Measurements from ENCODE around the gene RIMKLA. TPM values are rescaled to one million over a fixed set of nuclear protein-coding genes. Genes with fewer than 3 reads are reported as not detected.

Gene RIMKLA
- total RNA-seq, 1 donor from 2014 or later = 5.2 TPM

DNA sequence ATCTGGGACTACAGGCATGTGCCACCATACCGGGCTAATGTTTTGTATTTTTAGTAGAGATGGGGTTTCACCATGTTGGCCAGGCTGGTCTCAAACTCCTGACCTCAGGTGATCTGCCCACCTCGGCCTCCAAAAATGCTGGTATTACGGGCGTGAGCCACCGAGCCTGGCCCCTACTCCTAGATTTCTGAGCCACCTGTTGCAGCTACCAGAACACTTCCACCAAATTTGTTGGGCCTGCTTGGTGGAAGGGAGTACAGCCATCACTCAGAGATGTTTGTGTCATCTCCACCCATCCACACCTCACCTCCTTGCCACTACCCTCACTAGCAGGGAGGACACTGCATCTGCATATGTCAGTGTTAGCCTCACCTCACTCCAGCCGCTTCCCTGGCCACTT, 5.5 kb downstream of the RIMKLA start:
- Mint-ChIP-seq H3K36me3 (ENCODE audit: low read depth) (no peaks in the 10 kb centered on the region), H3K27me3 (ENCODE audit: low read depth) (peaks cover 20% of the 10 kb centered on the region), H3K4me1 (ENCODE audit: low read depth) (peaks cover 2% of the 10 kb centered on the region), H3K4me3 (ENCODE audit: low read depth) (no peak overlapping the region), H3K9me3 (no peaks in the 10 kb centered on the region), H3K27ac (no peak overlapping the region)
- DNase-seq (ENCODE audit: low spot score) = no peak
- intact Hi-C loops (cut with micrococcal nuclease) = no loop called here

DNA sequence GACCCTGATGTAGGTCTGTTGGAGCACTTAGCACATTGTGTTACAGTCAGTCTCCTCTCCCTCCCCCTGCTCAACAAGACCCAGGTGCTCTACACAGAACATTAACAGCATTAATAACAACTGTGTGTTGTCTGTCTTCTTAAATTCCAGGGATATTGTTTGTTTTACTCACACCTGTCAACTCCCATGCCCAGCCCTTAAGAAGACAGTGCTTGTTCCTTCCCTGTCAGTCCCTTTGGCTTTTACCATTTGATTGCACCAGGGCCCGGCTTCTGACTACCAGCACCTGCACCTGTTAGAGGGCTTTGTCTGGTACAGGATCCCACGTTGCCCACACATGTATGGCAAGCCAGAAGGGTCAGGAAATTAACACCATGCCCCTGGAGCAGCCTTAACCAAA, 11.7 kb downstream of the RIMKLA start:
- intact Hi-C loops (cut with micrococcal nuclease) = no loop called here
- Mint-ChIP-seq H3K27ac (no peak overlapping the region), H3K27me3 (ENCODE audit: low read depth) (peaks cover 2% of the 10 kb centered on the region), H3K4me1 (ENCODE audit: low read depth) (peaks cover 5% of the 10 kb centered on the region), H3K36me3 (ENCODE audit: low read depth) (no peaks in the 10 kb centered on the region), H3K4me3 (ENCODE audit: low read depth) (no peak overlapping the region), H3K9me3 (no peaks in the 10 kb centered on the region)
- DNase-seq (ENCODE audit: low spot score) = no peak

DNA sequence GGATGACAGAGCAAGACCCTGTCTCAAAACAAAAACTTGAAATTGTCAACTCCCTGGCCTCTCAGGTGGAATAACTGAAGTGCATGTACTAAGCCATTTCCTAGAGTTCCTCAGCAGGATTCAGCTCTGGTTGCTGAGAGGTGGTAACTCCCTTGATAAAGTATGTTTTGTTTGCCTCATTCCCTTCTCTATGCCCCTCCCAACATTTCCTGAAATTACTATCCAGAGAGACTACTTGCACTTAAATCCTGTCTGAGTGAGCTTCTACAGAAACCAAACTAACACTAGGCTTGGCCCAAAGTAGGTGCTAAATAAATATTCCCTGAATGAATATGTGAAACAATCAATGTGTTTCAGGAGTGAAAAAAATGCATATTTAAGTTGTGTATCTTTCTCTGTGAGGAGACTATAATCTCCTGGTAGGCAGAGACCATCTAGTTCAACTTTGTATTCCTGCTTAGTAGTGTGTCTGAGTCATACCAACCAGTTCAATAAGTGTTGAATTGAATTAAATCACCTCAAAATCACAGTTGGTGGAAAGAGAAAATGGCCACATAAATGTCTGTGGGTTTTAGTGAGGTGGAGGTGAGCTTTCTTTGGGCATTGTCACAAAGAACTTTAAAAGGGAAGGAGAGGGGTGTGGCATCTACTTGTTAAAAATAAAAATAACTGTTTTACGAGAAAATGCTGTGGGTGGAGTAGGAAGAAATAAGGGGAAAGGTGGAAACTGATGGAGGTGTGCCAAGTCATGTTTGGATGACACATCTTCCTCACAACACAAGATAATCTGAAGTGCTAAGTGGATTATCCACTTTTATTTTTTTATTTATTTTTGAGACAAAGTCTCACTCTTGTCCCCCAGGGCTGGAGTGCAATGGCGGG, 12.6 kb downstream of the RIMKLA start:
- intact Hi-C loops (cut with micrococcal nuclease) = no loop called here
- Mint-ChIP-seq H3K4me1 (ENCODE audit: low read depth) (peaks cover 5% of the 10 kb centered on the region), H3K27ac (no peak overlapping the region), H3K36me3 (ENCODE audit: low read depth) (no peaks in the 10 kb centered on the region), H3K9me3 (no peaks in the 10 kb centered on the region), H3K27me3 (ENCODE audit: low read depth) (peaks cover 2% of the 10 kb centered on the region), H3K4me3 (ENCODE audit: low read depth) (no peak overlapping the region)
- DNase-seq (ENCODE audit: low spot score) = no peak

DNA sequence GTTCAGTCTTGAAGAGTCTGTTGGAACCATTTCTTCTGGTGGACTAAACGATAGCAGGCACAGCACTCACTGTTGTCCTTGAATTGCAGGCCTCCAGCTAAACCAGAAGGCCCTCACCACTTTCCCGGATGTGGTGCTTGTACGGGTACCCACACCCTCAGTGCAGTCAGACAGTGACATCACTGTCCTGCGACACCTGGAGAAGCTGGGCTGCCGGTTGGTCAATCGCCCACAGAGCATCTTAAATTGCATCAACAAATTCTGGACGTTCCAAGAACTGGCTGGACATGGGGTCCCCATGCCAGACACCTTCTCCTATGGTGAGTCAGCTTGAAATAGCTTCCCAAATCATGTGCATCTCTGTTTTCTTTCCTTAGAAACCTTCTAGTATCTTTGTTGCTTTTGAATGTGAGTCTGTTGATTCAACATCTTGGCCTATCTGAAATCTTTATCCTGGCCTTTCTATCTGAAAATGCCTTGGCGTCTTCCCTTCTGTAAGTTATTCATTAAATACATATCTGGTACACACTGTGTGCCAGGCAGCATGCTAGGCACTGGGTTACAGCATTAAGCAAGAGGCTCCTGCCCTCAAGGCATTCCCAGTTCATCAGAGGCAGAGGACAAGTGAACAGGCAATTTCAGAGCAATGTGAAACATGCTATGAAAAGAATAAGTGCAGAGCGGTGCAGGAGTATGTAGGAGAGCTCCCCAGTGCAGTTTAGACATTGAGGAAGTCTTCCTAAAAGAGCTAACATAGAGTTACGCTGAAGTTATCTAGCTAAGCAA, 18.9 kb downstream of the RIMKLA start:
- intact Hi-C loops (cut with micrococcal nuclease) = no loop called here
- DNase-seq (ENCODE audit: low spot score) = no peak
- no peaks in the 10 kb centered on the region for H3K9me3 Mint-ChIP-seq
- H3K4me3 Mint-ChIP-seq (ENCODE audit: low read depth) = no peak overlapping the region
- no peaks in the 10 kb centered on the region for H3K4me1 Mint-ChIP-seq (ENCODE audit: low read depth)
- H3K27ac Mint-ChIP-seq = no peak overlapping the region
- H3K27me3 Mint-ChIP-seq (ENCODE audit: low read depth) = peaks cover 2% of the 10 kb centered on the region
- H3K36me3 Mint-ChIP-seq (ENCODE audit: low read depth) = no peaks in the 10 kb centered on the region

DNA sequence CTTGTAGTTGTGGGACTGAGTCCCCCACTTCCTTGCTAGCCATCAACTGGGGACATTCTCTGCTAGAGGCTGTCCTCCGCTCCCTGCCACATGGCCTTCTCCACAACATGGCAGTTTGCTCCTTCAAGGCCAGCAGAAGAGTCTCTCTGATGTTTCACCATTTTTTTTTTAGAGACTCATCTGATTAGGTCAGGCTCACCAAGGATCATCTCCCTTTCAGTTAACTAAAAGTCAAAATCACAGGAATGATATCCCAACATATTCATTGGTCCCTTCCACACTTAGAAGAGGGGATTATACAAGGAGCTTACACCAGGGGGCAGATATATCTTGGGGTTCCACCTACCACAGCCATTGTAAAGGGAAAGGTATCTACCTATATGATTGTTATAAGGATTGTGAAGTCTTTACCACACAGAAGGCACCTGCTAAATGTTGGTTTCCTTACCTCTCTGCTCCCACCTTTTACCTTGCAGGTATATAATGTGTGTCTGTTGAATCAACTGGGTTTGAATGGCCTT, 23.3 kb downstream of the RIMKLA start:
- Mint-ChIP-seq H3K9me3 (no peaks in the 10 kb centered on the region), H3K27me3 (ENCODE audit: low read depth) (no peaks in the 10 kb centered on the region), H3K27ac (no peak overlapping the region), H3K4me1 (ENCODE audit: low read depth) (no peaks in the 10 kb centered on the region), H3K36me3 (ENCODE audit: low read depth) (no peaks in the 10 kb centered on the region), H3K4me3 (ENCODE audit: low read depth) (no peak overlapping the region)
- DNase-seq (ENCODE audit: low spot score) = no peak
- intact Hi-C loops (cut with micrococcal nuclease) = no loop called here

DNA sequence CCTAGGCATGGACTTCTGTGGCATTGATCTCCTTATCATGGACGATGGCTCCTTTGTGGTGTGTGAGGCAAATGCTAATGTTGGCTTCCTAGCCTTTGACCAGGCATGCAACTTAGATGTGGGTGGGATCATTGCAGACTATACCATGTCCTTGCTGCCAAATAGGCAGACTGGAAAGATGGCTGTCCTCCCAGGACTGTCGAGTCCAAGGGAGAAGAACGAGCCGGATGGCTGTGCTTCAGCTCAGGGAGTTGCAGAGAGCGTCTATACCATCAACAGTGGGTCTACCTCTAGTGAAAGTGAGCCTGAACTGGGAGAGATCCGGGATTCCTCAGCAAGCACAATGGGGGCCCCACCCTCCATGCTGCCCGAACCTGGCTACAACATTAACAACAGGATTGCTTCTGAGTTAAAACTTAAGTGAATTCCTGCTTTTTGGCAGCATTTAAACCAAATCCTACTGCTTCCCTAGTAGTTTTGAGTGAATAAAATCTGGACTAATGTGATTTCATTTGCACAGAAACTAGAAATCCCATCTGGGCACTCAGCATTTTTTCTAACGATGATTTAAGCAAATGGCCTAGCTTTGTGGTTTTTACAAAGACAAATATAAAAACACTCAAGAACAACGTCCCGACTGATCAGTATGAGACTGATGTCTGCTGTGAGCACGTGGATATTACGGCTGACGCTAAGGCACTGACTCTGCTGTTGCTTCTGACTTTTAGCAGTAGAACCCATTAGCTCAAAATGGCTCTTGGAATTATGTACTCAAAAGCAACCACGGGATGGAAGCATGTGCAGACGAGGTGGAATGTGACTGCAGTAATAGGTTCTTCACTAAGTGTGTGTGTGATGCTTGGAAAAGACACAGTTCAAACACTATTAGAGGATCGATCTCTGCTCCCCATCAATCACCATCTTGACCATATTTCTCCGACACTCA, 34.2 kb downstream of the RIMKLA start:
- Mint-ChIP-seq H3K36me3 (ENCODE audit: low read depth) (no peaks in the 10 kb centered on the region), H3K4me1 (ENCODE audit: low read depth) (no peaks in the 10 kb centered on the region)

DNA sequence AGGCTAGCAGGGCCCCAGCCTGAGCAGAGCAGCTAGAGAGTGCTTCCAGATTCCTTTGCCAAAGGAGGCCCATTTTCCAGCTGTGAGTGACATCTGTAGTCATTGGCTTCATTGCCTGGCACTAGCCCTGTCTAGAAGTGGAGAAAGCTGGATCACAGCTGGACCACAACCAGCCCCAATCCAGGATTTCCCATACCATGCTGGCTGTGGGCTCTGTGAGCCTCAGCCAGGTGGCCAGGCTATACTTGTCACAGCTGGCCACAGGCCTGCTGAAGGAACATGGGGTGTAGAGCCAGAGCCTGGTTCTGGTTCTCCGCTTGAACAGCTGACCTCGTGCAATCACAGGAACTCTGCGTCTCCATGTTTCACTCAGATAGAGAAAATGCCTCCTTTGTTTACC, 36.6 kb downstream of the RIMKLA start:
- H3K36me3 Mint-ChIP-seq (ENCODE audit: low read depth) = no peaks in the 10 kb centered on the region
- no peaks in the 10 kb centered on the region for H3K4me1 Mint-ChIP-seq (ENCODE audit: low read depth)
- H3K27me3 Mint-ChIP-seq (ENCODE audit: low read depth) = no peaks in the 10 kb centered on the region
- H3K9me3 Mint-ChIP-seq = no peaks in the 10 kb centered on the region
- intact Hi-C loops (cut with micrococcal nuclease) = no loop called here
- no peak overlapping the region for H3K27ac Mint-ChIP-seq
- DNase-seq (ENCODE audit: low spot score) = no peak
- H3K4me3 Mint-ChIP-seq (ENCODE audit: low read depth) = no peak overlapping the region

More for the DNA sequence above, 34.2 kb downstream of the RIMKLA start:
- Mint-ChIP-seq H3K9me3 (no peaks in the 10 kb centered on the region), H3K27ac (no peak overlapping the region), H3K4me3 (ENCODE audit: low read depth) (no peak overlapping the region), H3K27me3 (ENCODE audit: low read depth) (no peaks in the 10 kb centered on the region)
- no peak for DNase-seq (ENCODE audit: low spot score)
- intact Hi-C loops (cut with micrococcal nuclease) = no loop called here

DNA sequence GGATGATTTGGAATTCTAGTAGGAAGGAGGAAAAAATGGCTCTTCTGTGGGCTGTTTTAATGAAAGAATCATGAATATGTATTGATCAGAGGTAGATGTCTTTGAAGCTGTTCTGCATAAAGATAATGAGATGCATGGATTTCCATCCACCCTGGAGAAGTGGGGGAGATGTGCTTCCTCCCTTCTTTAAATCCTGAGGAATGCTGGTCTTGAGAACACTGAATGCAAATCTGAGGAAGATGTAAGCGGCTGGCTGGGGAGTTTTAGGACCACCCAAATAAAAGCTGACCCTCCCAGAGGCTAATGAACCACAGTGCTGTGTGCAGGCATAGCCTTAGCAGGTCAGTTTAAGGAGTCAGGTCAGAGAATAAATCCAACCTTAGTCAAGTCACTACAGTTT, 37.9 kb downstream of the RIMKLA start:
- Mint-ChIP-seq H3K27me3 (ENCODE audit: low read depth) (no peaks in the 10 kb centered on the region), H3K4me3 (ENCODE audit: low read depth) (no peak overlapping the region), H3K4me1 (ENCODE audit: low read depth) (no peaks in the 10 kb centered on the region), H3K27ac (no peak overlapping the region), H3K36me3 (ENCODE audit: low read depth) (no peaks in the 10 kb centered on the region), H3K9me3 (no peaks in the 10 kb centered on the region)
- intact Hi-C loops (cut with micrococcal nuclease) = no loop called here
- no peak for DNase-seq (ENCODE audit: low spot score)

DNA sequence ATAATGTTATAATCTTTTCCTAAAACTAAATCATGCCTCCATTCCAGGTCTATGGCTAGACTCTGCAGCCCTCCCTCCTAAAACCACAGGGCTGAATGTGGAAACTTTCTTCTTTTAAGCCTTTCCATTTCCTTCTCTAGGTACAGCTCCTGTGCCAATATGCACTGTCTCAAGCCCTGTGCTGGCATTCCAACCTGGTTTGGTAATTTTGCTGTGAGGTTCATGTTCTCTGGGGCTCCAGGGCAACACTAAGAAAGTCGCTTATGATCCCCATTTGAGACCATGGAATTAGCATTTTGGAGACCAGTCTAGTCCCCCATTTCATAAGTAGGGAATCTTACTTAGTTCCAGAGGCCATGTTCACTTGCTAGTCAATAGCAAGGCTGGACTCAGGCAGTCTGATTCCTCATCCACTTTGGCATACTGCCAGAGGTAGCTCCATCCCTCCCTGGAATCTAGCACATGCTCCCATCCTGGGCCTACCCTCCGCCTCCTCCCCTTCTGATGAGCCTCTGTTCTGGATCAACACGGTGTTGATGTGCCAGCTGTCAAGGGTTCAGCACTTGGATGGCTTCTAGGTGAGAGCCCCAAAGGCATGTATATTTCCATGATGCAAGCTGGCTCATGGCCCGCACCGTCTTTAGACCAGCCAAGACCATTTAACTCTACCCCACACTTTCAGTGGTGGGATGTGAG, 38.7 kb downstream of the RIMKLA start:
- no peak for DNase-seq (ENCODE audit: low spot score)
- H3K4me1 Mint-ChIP-seq (ENCODE audit: low read depth) = no peaks in the 10 kb centered on the region

DNA sequence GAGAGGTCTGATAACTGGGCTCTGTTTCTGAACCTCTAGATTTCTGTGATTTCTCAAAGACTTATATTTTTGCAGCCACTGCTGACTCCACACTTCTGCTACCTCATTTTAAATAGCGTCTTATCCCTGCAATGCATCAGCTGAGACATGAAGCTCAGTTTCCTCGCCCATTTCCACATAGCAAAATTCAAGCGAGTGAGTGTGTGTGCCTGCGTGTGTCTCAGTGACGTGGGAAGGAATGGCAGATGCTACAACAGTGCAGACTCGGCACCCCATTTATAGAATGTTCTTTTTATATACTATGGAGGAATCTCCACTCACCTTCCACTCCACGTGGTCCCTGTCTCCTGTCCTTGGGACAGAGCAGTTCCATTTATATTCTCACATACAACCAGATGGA, 39.5 kb downstream of the RIMKLA start:
- Mint-ChIP-seq H3K27ac (no peak overlapping the region), H3K27me3 (ENCODE audit: low read depth) (no peaks in the 10 kb centered on the region), H3K4me1 (ENCODE audit: low read depth) (no peaks in the 10 kb centered on the region), H3K36me3 (ENCODE audit: low read depth) (no peaks in the 10 kb centered on the region), H3K9me3 (no peaks in the 10 kb centered on the region), H3K4me3 (ENCODE audit: low read depth) (no peak overlapping the region)
- DNase-seq (ENCODE audit: low spot score) = no peak
- intact Hi-C loops (cut with micrococcal nuclease) = no loop called here

More for the DNA sequence above, 38.7 kb downstream of the RIMKLA start:
- intact Hi-C loops (cut with micrococcal nuclease) = no loop called here
- H3K9me3 Mint-ChIP-seq = no peaks in the 10 kb centered on the region
- H3K36me3 Mint-ChIP-seq (ENCODE audit: low read depth) = no peaks in the 10 kb centered on the region
- no peak overlapping the region for H3K27ac Mint-ChIP-seq
- H3K27me3 Mint-ChIP-seq (ENCODE audit: low read depth) = no peaks in the 10 kb centered on the region
- no peak overlapping the region for H3K4me3 Mint-ChIP-seq (ENCODE audit: low read depth)

DNA sequence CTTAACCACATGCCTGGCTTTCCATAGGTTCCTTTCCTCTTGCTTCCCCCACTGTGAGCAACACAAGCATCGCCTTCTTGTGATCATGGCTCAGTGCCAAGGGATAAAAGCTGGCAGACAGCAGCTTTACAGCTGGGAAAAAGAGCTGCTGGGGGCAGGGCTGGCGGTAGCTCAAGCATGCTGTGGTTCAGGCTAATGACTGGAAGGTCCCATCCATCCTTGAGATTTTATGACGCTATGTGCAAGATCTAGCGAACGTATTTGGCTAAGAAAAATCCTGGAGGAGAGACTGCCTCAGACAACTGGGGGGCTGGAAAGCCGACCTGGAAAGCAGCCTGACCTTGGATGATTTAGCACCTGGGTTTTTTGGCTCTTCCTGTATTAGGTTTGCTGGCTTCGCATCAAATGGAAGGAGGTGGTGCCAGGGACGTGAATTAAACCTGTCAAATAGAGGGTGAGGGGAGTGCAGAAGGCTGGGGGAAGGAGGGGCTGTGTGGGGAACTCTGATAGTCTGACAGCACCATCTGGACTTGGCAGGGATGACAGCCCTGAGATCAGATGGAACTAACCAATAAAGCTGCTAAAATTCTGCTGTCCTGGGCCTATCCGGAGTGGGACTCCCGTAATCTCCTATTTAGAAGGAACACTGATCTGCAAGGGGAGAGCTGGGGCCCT, 40.5 kb downstream of the RIMKLA start:
- H3K4me1 Mint-ChIP-seq (ENCODE audit: low read depth) = no peaks in the 10 kb centered on the region
- no peaks in the 10 kb centered on the region for H3K27me3 Mint-ChIP-seq (ENCODE audit: low read depth)
- H3K36me3 Mint-ChIP-seq (ENCODE audit: low read depth) = no peaks in the 10 kb centered on the region
- no peak overlapping the region for H3K4me3 Mint-ChIP-seq (ENCODE audit: low read depth)
- no peak overlapping the region for H3K27ac Mint-ChIP-seq
- DNase-seq (ENCODE audit: low spot score) = no peak
- no peaks in the 10 kb centered on the region for H3K9me3 Mint-ChIP-seq
- intact Hi-C loops (cut with micrococcal nuclease) = no loop called here

Data from activated T-helper 2 cell treated with anti-CD3 and anti-CD28 coated beads, Interferon-gamma antibody, Interleukin-2, Interleukin-4, amounts not matched to agents 10 μg/mL and 5 μg/mL and 100 μg/mL, durations not matched to agents 14 hours and 24 hours and 36 hours (primary cell).